Loucy (cell line): ENCODE measurements around the gene SLC22A9.

Experiments
- H2AFZ ChIP-seq: fragments of 200-600 bp; sonication (generic); 2 replicates; pipeline ENCODE4 v1.6.0; 2016; ENCODE audit warnings: antibody characterized with exemption, mild to moderate bottlenecking, low read length, moderate library complexity
- H3F3A ChIP-seq: fragments of 200-600 bp; 2 replicates; pipeline ENCODE4 v1.6.0; 2016; ENCODE audit warnings: antibody characterized with exemption, low read depth, mild to moderate bottlenecking
- H3K27me3 ChIP-seq: fragments of 200-600 bp; sonication (generic); 2 replicates; pipeline ENCODE4 v1.6.1; 2014; ENCODE audit warnings: low read length, mild to moderate bottlenecking; ENCODE audit not compliant: insufficient read depth, poor library complexity, severe bottlenecking
- H3K36me3 ChIP-seq: fragments of 200-600 bp; sonication (generic); 2 replicates; pipeline ENCODE4 v1.6.1; 2016; ENCODE audit warnings: low read length; ENCODE audit not compliant: insufficient read depth
- H3K4me1 ChIP-seq: fragments of 200-600 bp; sonication (generic); 2 replicates; pipeline ENCODE4 v1.5.1; 2014; ENCODE audit warnings: low read length, mild to moderate bottlenecking; ENCODE audit not compliant: insufficient read depth, poor library complexity, severe bottlenecking
- H3K4me2 ChIP-seq: fragments of 200-600 bp; sonication (generic); 2 replicates; pipeline ENCODE4 v1.6.0; 2014; ENCODE audit warnings: antibody characterized with exemption, low read length, low read depth, mild to moderate bottlenecking; ENCODE audit not compliant: poor library complexity, severe bottlenecking
- H3K4me3 ChIP-seq: fragments of 200-600 bp; sonication (generic); 2 replicates; pipeline ENCODE4 v1.5.1; 2014; ENCODE audit warnings: low read length, mild to moderate bottlenecking, mixed read lengths; ENCODE audit not compliant: poor library complexity, severe bottlenecking
- H3K79me2 ChIP-seq: fragments of 200-600 bp; sonication (generic); 2 replicates; pipeline ENCODE4 v1.6.1; 2014; ENCODE audit warnings: low read length; ENCODE audit not compliant: insufficient read depth
- H3K9ac ChIP-seq: fragments of 200-600 bp; sonication (generic); 2 replicates; pipeline ENCODE4 v1.6.0; 2014; ENCODE audit warnings: mild to moderate bottlenecking, low read depth, low read length, moderate library complexity; ENCODE audit not compliant: poor library complexity, severe bottlenecking
- H3K9me2 ChIP-seq: fragments of 200-600 bp; sonication (generic); replicated peaks from 2 replicates; pipeline ENCODE4 v1.6.1; 2016; ENCODE audit warnings: low read depth, low read length, mixed read lengths
- H3K9me3 ChIP-seq: fragments of 200-600 bp; sonication (generic); 2 replicates; pipeline ENCODE4 v1.6.1; 2014; ENCODE audit warnings: mild to moderate bottlenecking, antibody characterized with exemption, low read length, low read depth; ENCODE audit not compliant: insufficient read depth
- H4K20me1 ChIP-seq: fragments of 200-600 bp; sonication (generic); 2 replicates; pipeline ENCODE4 v1.6.0; 2014; ENCODE audit warnings: antibody characterized with exemption, low read length, mild to moderate bottlenecking; ENCODE audit not compliant: insufficient read depth, poor library complexity, severe bottlenecking
- CTCF ChIP-seq: fragments of 200-600 bp; sonication (generic); conservative IDR thresholded peaks from 2 replicates; pipeline ENCODE4 v1.5.1; 2014; ENCODE audit warnings: mild to moderate bottlenecking, antibody characterized with exemption, low read length
- EZH2phosphoT487 ChIP-seq: fragments of 200-600 bp; IDR thresholded peaks from 2 replicates; pipeline ENCODE4 v1.6.1; 2018; ENCODE audit warnings: antibody characterized with exemption, mild to moderate bottlenecking, moderate library complexity, borderline replicate concordance

Gene SLC22A9

GRCh38 chr11:63444160-63444559, 74.6 kb downstream of the SLC22A9 start:
- no peaks in the 10 kb centered on the region for H3K9me3 ChIP-seq
- no peaks in the 10 kb centered on the region for H3K79me2 ChIP-seq
- H3F3A ChIP-seq, result no peaks in the 10 kb centered on the region
- H3K27me3 ChIP-seq, result no peaks in the 10 kb centered on the region
- no peak overlapping the region for H2AFZ ChIP-seq
- H3K4me1 ChIP-seq, result peaks cover 15% of the 10 kb centered on the region
- no peak overlapping the region for H3K4me3 ChIP-seq
- no peaks in the 10 kb centered on the region for H4K20me1 ChIP-seq
- no peak overlapping the region for H3K9ac ChIP-seq
- H3K4me2 ChIP-seq, result no peak overlapping the region
- TF ChIP-seq CTCF (no peak), EZH2phosphoT487 (no peak)
- no peaks in the 10 kb centered on the region for H3K36me3 ChIP-seq
- H3K9me2 ChIP-seq, result no peaks in the 10 kb centered on the region

GRCh38 chr11:63445118-63445517, 75.5 kb downstream of the SLC22A9 start:
- Histone ChIP-seq H3K9me2 (no peaks in the 10 kb centered on the region), H3K9me3 (no peaks in the 10 kb centered on the region), H3F3A (no peaks in the 10 kb centered on the region), H3K4me2 (no peak overlapping the region), H3K79me2 (no peaks in the 10 kb centered on the region), H3K27me3 (no peaks in the 10 kb centered on the region), H4K20me1 (no peaks in the 10 kb centered on the region), H3K36me3 (no peaks in the 10 kb centered on the region), H3K4me1 (peaks cover 15% of the 10 kb centered on the region), H3K4me3 (no peak overlapping the region), H2AFZ (no peak overlapping the region), H3K9ac (no peak overlapping the region)
- TF ChIP-seq EZH2phosphoT487 (no peak), CTCF (no peak)

- Histone ChIP-seq H4K20me1 (no peaks in the 10 kb centered on the region), H3K4me1 (peaks cover 15% of the 10 kb centered on the region), H3K4me2 (no peak overlapping the region), H3K9me2 (no peaks in the 10 kb centered on the region), H3K79me2 (no peaks in the 10 kb centered on the region), H3K36me3 (no peaks in the 10 kb centered on the region), H3K4me3 (no peak overlapping the region), H2AFZ (no peak overlapping the region), H3K27me3 (no peaks in the 10 kb centered on the region), H3K9me3 (no peaks in the 10 kb centered on the region), H3K9ac (no peak overlapping the region), H3F3A (no peaks in the 10 kb centered on the region)
- no peak for TF ChIP-seq EZH2phosphoT487
- no peak for TF ChIP-seq CTCF
These were observed 76.1 kb downstream of the SLC22A9 start for GRCh38 chr11:63445720-63446119.
